GM12874 (cell line): ENCODE data around the gene TTC28.

Experiments used
- TF ChIP-seq, protein P1 (sequence below): IDR thresholded peaks from 2 replicates; pipeline ENCODE4 v1.5.1; 2011; ENCODE audit warnings: low read depth, mild to moderate bottlenecking, control low read depth, low read length, moderate library complexity; ENCODE audit not compliant: insufficient read depth

The TTC28 gene

DNA sequence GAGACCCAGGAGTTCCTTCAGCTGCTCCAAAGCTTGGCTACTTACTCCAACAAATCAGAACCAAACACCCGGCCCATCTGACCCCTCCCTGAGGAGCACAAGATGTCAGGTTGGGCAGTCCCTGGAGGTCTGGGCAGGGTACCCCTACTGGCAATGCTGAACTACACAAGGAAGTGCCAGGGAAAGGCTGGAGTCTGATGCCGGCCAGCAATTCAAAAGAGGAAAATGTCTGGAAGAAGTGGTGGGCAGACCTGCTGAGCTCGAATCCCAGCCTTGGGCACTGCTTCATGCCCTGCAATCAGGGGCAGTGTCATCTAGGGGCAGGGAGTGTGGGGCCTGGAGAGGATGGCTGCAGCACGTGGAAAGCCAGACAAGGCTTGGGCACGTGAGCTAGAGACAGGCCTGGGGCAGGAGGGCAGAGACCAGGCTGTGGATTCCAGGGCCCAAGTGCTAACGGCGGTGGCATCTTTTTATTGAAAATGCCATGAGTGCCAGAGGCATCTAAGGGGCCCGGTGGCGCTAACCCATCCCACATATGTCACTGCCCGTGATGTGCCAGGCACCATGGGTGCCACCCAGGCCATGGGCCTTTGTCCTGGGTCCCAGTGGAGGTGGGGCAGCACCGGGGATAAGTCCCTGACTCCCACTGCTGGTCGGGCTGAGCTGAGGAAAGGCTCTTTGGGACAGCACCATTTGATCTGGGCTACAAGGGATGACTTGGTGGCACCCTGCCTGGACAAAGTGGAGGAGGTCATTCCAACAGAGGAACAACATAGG lies 662.7 kb downstream of the TTC28 start:
- TF ChIP-seq, protein P1, sequence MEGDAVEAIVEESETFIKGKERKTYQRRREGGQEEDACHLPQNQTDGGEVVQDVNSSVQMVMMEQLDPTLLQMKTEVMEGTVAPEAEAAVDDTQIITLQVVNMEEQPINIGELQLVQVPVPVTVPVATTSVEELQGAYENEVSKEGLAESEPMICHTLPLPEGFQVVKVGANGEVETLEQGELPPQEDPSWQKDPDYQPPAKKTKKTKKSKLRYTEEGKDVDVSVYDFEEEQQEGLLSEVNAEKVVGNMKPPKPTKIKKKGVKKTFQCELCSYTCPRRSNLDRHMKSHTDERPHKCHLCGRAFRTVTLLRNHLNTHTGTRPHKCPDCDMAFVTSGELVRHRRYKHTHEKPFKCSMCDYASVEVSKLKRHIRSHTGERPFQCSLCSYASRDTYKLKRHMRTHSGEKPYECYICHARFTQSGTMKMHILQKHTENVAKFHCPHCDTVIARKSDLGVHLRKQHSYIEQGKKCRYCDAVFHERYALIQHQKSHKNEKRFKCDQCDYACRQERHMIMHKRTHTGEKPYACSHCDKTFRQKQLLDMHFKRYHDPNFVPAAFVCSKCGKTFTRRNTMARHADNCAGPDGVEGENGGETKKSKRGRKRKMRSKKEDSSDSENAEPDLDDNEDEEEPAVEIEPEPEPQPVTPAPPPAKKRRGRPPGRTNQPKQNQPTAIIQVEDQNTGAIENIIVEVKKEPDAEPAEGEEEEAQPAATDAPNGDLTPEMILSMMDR = no peak

DNA sequence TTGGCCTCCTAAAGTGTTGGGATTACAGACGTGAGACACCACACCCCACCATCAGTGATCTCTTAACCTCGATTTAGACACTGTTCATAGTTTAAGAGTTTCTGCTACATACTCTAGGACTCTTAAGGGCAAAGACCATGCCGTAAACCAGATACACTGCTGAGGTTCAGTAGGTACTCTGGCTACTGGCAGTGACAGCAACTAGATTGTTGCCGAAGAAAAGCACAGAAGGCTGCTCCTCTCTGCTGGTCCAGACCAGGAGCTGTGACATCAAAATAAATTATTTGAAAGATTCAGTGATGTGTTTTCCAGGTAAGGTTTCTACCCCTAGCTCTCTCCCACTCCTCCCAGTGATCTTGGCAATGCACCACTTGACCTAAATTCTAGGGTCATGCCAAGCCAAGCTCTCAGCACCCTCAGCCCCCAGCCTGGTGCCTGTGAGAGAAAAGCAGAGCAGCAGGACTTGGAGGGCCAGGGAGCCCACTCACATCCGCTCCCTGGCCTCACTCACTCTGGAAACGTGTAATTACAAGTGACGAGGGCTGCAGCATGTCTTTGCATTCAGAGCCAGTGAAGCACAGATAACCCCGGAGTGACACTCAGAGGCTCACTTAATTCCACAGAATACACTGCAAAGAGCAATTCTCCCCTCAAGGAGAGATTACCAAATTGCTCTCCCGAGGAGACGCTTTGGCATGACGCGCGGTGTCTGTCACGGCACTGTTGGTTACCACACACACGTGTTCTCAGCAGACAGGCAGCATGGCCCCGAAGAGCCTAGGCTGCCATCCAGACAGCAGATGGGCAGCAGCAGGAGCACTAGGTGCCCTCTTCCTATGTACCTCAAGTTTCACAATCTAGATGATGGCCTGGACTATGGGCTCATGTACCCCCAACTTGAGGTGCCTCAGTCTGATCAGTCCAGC lies 663.7 kb downstream of the TTC28 start:
- TF ChIP-seq, protein P1 = no peak

DNA sequence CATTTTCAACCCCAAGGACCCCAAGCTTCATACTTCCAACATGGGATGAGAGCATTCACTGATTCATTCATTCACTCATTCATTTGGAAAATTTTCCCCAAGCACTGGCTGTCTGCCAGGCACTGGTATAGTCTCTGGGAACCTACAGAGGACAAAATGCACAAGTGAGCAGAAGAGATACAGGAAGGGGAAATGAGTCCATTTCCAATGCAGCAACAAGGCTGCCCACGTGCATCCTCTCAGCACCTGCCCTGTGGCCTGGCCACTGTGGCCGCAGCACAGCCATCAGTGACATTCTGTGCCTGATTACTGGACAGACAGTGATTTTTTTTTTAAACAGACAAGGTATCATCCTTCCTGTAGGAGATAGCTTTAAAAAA lies 664.6 kb downstream of the TTC28 start:
- TF ChIP-seq, protein P1 = no peak

DNA sequence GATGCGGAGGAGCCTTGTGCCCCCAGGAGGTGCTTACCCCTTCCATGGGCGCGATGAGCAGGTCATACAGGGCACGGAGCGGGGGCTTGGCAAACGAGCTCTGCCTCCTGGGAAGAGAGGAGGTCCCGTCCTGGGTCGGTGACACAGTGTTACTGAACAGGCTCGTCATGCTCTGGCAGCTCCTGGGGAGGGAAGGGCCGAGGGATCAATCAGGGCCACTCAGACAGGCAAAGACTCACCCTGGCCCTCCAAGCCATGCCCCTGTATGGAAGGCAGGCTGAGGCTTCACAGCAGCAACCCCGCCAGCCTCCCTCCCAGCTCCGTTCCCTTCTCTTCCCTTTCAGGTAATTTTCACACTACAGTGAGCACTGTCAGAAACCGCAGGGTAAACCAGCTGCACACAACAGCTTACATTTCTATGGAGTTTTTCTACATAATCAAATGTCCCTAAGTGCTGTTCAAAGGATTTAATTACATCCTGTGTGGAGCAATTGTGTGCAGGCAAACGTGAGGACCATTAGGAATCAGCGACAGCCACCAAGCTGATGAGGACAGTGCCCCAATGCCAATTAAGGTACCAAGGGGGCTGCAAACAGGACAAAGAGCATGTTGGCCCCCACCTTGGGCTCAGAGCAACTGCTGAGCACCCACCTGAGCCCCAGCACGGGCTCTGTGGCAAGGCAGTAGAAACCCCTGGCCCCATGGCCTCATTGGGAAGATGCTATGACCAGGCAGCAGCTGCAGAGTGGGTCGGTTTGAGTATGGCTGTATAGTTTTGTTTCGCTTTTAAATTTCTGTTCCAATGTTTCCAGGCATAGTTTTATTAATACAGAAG lies 665.2 kb downstream of the TTC28 start:
- TF ChIP-seq, protein P1 = no peak

DNA sequence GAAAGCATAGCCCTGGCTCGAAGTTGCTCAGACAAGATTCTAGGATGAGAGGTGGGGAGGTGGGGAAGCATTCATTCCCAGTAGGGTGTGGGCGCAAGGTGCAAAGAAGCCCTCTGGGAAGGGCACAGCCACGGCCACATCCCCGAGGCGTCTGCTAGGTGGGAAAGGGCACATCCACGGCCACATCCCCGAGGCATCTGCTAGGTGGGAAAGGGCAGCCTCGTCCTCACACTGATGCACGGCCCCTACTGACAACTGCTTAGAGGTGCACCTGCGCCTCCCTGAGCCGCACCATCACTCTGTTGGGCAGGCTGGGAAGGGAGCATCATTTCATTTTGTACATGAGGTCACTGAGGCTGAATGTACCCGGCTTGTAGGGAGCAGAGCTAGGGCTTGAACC lies 666.0 kb downstream of the TTC28 start:
- TF ChIP-seq, protein P1 = no peak

DNA sequence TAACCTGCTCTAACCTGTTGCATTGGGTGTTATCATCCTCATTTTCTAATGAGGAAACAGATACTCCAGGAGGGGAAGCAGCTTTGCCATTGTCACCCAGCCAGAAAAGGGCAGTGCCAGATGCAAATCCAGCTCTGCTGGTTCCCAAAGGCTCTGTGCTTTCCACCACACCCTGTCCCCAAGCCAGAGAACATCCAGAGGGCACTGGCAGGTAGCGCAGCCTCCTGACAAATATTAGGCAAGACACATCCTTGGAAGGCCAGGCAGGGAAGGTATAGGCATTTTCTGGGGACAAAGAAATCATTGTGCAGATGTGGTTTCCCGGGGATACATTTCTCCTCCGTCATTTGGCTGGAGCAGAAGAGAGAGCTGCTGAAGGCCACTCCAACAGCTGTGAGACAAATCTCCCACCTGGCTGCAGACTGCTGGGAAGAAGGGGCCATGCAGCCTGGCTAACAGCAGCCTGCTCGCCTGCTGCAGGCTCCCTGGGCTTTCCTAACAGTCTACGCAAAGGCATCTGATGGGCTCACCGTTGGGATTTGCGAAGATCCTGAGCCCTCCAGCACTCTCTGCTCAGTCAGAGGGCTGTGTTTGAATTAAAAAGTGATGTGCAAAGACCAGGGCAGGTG lies 666.7 kb downstream of the TTC28 start:
- TF ChIP-seq, protein P1 = no peak
